Pancreas (tissue), 10 donors: Measurements from ENCODE around the gene FKBP5. TPM values are rescaled to one million over a fixed set of nuclear protein-coding genes. Genes with fewer than 3 reads are reported as not detected.
A peak's percentile ranks its signal among the peaks of the same experiment; 100 is the strongest.

ENCODE experiments used
- ATAC-seq, 4 donors: fragments of 200-7000 bp; cut with Tn5 transposase; one replicate each; pipeline versions ENCODE4 v1.8.0 to v1.9.1; 2020; ENCODE audit warnings: mild to moderate bottlenecking in 4 of 4, moderate library complexity in 4 of 4
- DNase-seq, 6 donors: peaks; one replicate each; pipeline ENCODE4 v3.0.0-alpha.2; 2020
- FAIRE-seq: peaks from 2 replicates; lab custom pipeline; 2012; peaks lifted over from hg19 to GRCh38; lab: Jason Lieb, UNC
- H3K27ac ChIP-seq, 4 donors: fragments of 200-600 bp; sonication (generic); 1 replicate in 3 of 4; 2 replicates in 1 of 4; pipeline versions ENCODE4 v1.5.0 to v1.8.0; 2020
- H3K27me3 ChIP-seq, 4 donors: fragments of 200-600 bp; one replicate each; pipeline ENCODE4 v1.8.0; 2021
- H3K36me3 ChIP-seq, 3 donors: fragments of 200-600 bp; sonication (generic) in 1 of 3; one replicate each; pipeline versions ENCODE4 v1.5.0 to v1.8.0; 2020 to 2021
- H3K4me1 ChIP-seq, 3 donors: fragments of 200-600 bp; one replicate each; pipeline ENCODE4 v1.8.0; 2021
- H3K4me3 ChIP-seq, 4 donors: fragments of 200-600 bp; sonication (generic) in 2 of 4; one replicate each; pipeline versions ENCODE4 v1.5.0 to v1.8.0; 2020 to 2021
- H3K9me3 ChIP-seq, 4 donors: fragments of 200-600 bp; one replicate each; pipeline ENCODE4 v1.8.0; 2021
- CTCF ChIP-seq, 4 donors: fragments of 200-600 bp; sonication (generic) in 3 of 4; IDR thresholded peaks; one replicate each; pipeline versions ENCODE4 v1.5.0 to v1.8.0; 2021; ENCODE audit warnings: antibody characterized with exemption in 4 of 4
- WGBS, 2 donors: extraction: QIAGEN DNeasy Blood & Tissue Kit; methylation state at CpG; one replicate each; pipeline ENCODE4 v1.1.7; 2013; 5-methylcytosine and 5-hydroxymethylcytosine counted together
- intact Hi-C, 3 donors: fragments of 100-400 bp; cut with DNase I; formaldehyde crosslinking; loops; one replicate each; pipeline versions ENCODE4 v1.11.1 to v1.14.2; 2022
- polyA plus RNA-seq, 2 donors: library from polyadenylated mRNA; stranded (reverse); fragments of 200-250 nt; gene quantifications; one replicate each; pipeline ENCODE4 v1.2.3, GENCODE V29; 2013
- total RNA-seq, 6 donors: library from RNA; stranded (reverse); fragmentation: NEBNext Ultra II Directional in 4 of 6; extraction: Animal tissue kit (Norgen Biotek cat#: 25700) in 4 of 6; gene quantifications; one replicate each; pipeline versions ENCODE4 v1.2.1 to v1.2.4, GENCODE V29; 2021 to 2023
- donor health status: healthy with polysubstance abuse.
- donor health status: DM: no; HTN: no; CAD: no; lungs with moderate emphysema.
- donor health status: DM: no; HTN: no; CAD: no.
- donor health status: control.
- donor health status: control.
- donor health status: Bipolar disorder and iron deficiency.
- donor health status: DM: yes; HTN: yes; CAD: no.
- donor health status: DM: no; HTN: no; CAD: no.
- donor health status: DM: no; HTN: no; CAD: no.
- donor health status: DM: yes; HTN: yes; CAD: no.

The FKBP5 gene
- 10 to 100 TPM; 13.0 to 78.4 (median 61.3) TPM for total RNA-seq
- polyA plus RNA-seq: 10 to 100 TPM; 31.8 to 44.1 TPM

GRCh38 chr6:35688605-35689322, at the start of gene FKBP5:
Gene FKBP5 (minus strand): TSS chr6:35688915. CDS start chr6:35642824, 46,091 bp downstream.
- DNase-seq (peak; percentile 90 to 97 (median 96)), FAIRE-seq (no peak)
- TF ChIP-seq CTCF (IDR thresholded peaks at IDR 0.05): no peak

GRCh38 chr6:35737413-35738211, 48.9 kb upstream of the FKBP5 start:
- Histone ChIP-seq H3K4me1 (peaks cover 28 to 34% (median 29%) of the 10 kb centered on the region in 3 donors), H3K36me3 (no peaks in the 10 kb centered on the region), H3K27ac (no peak overlapping the region), H3K27me3 (no peaks in the 10 kb centered on the region), H3K4me3 (no peak overlapping the region), H3K9me3 (no peaks in the 10 kb centered on the region)
- intact Hi-C loops: loop anchor here in 2 of 3 donors (5.0 kb wide), 4 partner anchors 50 to 215 kb away; partner anchors contain the start of gene FKBP5 (in 1 of the 2)
- DNase-seq (peak in 2 of 6 donors; percentile 34 to 56), ATAC-seq (peak; percentile 61 to 88 (median 76)), FAIRE-seq (no peak)
- WGBS, 2 donors: 39 to 44% methylated on average over 16 of the region's 16 CpGs
- TF ChIP-seq CTCF (IDR thresholded peaks at IDR 0.05): peak; percentile 75 to 84 (median 78)

More at GRCh38 chr6:35688605-35689322, at the start of gene FKBP5:
- WGBS, 2 donors: 2% methylated on average over 47 to 80 of the region's 80 CpGs
- no peaks in the 10 kb centered on the region for H3K27me3 ChIP-seq
- peaks cover 0 to 32% (median 0%) of the 10 kb centered on the region in 3 donors for H3K4me1 ChIP-seq
- H3K36me3 ChIP-seq: peaks cover 0 to 4% (median 0%) of the 10 kb centered on the region in 3 donors
- intact Hi-C loops: loop anchor here in 1 of 3 donors (5.0 kb wide), 1 partner anchor 49 kb away; the partner anchor contains the start of gene ARMC12
- H3K9me3 ChIP-seq: no peaks in the 10 kb centered on the region
- H3K27ac ChIP-seq: peak within 1 kb of the TSS; percentile 83 to 87 (median 86)
- peak; percentile 90 to 93 (median 92) for ATAC-seq
- peak within 1 kb of the TSS; percentile 62 to 87 (median 86) for H3K4me3 ChIP-seq

GRCh38 chr6:35736982-35737412, 48.3 kb upstream of the FKBP5 start, which contains the start of gene ARMC12:
Gene ARMC12 (plus strand): TSS chr6:35737032. CDS start chr6:35737109, 77 bp downstream.
- 86 to 87% methylated on average over 10 of the region's 10 CpGs for WGBS, 2 donors
- no peak for TF ChIP-seq CTCF (IDR thresholded peaks at IDR 0.05)
- Histone ChIP-seq H3K36me3 (no peaks in the 10 kb centered on the region), H3K9me3 (no peaks in the 10 kb centered on the region), H3K4me3 (no peak within 1 kb of the TSS), H3K4me1 (peaks cover 32 to 38% (median 34%) of the 10 kb centered on the region in 3 donors), H3K27me3 (no peaks in the 10 kb centered on the region), H3K27ac (no peak within 1 kb of the TSS)
- FAIRE-seq: no peak
- intact Hi-C loops: loop anchor here in 2 of 3 donors (5.0 kb wide), 4 partner anchors 50 to 215 kb away; partner anchors contain the start of gene FKBP5 (in 1 of the 2)
- DNase-seq: peak in 2 of 6 donors; percentile 41 to 70
- no peak for ATAC-seq

- TF ChIP-seq CTCF (IDR thresholded peaks at IDR 0.05): peak; percentile 69 to 87 (median 81)
- peak; percentile 54 to 85 (median 74) for DNase-seq
- ATAC-seq: peak; percentile 35 to 67 (median 50)
- Histone ChIP-seq H3K27ac (no peak overlapping the region), H3K9me3 (no peaks in the 10 kb centered on the region), H3K4me1 (peaks cover 32 to 38% (median 34%) of the 10 kb centered on the region in 3 donors), H3K27me3 (no peaks in the 10 kb centered on the region), H3K4me3 (no peak overlapping the region), H3K36me3 (no peaks in the 10 kb centered on the region)
- no peak for FAIRE-seq
- 60 to 61% methylated on average over 8 of the region's 8 CpGs for WGBS, 2 donors
- intact Hi-C loops: loop anchor here in 2 of 3 donors (5.0 kb wide), 4 partner anchors 49 to 214 kb away; partner anchors contain the start of gene FKBP5 (in 1 of the 2)
Measured at GRCh38 chr6:35736253-35736894, 47.7 kb upstream of the FKBP5 start.
